Body of pancreas (tissue), 4 donors: ENCODE results near the gene IER5. TPM values are rescaled to one million over a fixed set of nuclear protein-coding genes. Genes with fewer than 3 reads are reported as not detected.
A peak's percentile ranks its signal among the peaks of the same experiment; 100 is the strongest.

ENCODE experiments used
- ATAC-seq: fragments of 150-250 bp; one replicate; pipeline ENCODE4 v1.9.1; 2016
- DNase-seq, 4 donors: peaks; one replicate each; pipeline ENCODE4 v3.0.0-alpha.2; 2019
- H3K27ac ChIP-seq, 4 donors: fragments of 200-600 bp; sonication (generic); 1 replicate in 3 of 4; 2 replicates in 1 of 4; pipeline versions ENCODE4 v1.5.1 to v1.6.1; 2016 to 2019; ENCODE audit warnings: mild to moderate bottlenecking in 1 of 4, mixed read lengths in 1 of 4, moderate library complexity in 1 of 4
- H3K27me3 ChIP-seq, 2 donors: fragments of 200-600 bp; sonication (generic); one replicate each; pipeline ENCODE4 v1.6.0; 2016; ENCODE audit warnings: mild to moderate bottlenecking in 1 of 2
- H3K36me3 ChIP-seq, 2 donors: fragments of 200-600 bp; sonication (generic); replicated peaks in 1 of 2; 2 replicates each; pipeline ENCODE4 v1.5.1; 2016; ENCODE audit warnings: low read depth in 2 of 2; ENCODE audit not compliant: insufficient read depth in 1 of 2
- H3K4me1 ChIP-seq: fragments of 200-600 bp; sonication (generic); one replicate; pipeline ENCODE4 v1.6.0; 2016
- H3K4me3 ChIP-seq, 2 donors: fragments of 200-600 bp; sonication (generic); 1 replicate in 1 of 2; 2 replicates in 1 of 2; pipeline ENCODE4 v1.5.1; 2016 to 2019
- H3K9me3 ChIP-seq, 3 donors: fragments of 200-600 bp; sonication (generic); 1 replicate in 2 of 3; 2 replicates in 1 of 3; pipeline ENCODE4 v1.5.1; 2016
- POLR2A ChIP-seq, 3 donors: fragments of 450-650 bp; IDR thresholded peaks; one replicate each; pipeline ENCODE4 v1.6.1; 2016; ENCODE audit warnings: antibody characterized with exemption in 3 of 3, mild to moderate bottlenecking in 2 of 3
- WGBS, 2 donors: methylation state at CpG; one replicate each; pipeline ENCODE4 v1.1.5; 2017; 5-methylcytosine and 5-hydroxymethylcytosine counted together
- intact Hi-C: fragments of 100-400 bp; cut with DNase I; formaldehyde crosslinking; loops from one replicate; pipeline ENCODE4 v1.15.1; 2023
- total RNA-seq, 2 donors: library from RNA; depleted of rRNA; stranded (reverse); fragments of >200 nt; gene quantifications; one replicate each; pipeline ENCODE4 v1.1.0, GENCODE V29; 2016
- TF ChIP-seq, protein P1 (sequence below), 7 experiments: fragments of 450-650 bp in 4 of 7; fragments of 200-600 bp in 3 of 7; sonication (generic) in 3 of 7; IDR thresholded peaks; one replicate each; pipeline ENCODE4 v1.5.1; 2016 to 2019; ENCODE audit warnings: antibody characterized with exemption in 7 of 7

IER5 gene
- total RNA-seq, 2 donors from 2014 or later = 6.6 to 6.7 TPM

DNA sequence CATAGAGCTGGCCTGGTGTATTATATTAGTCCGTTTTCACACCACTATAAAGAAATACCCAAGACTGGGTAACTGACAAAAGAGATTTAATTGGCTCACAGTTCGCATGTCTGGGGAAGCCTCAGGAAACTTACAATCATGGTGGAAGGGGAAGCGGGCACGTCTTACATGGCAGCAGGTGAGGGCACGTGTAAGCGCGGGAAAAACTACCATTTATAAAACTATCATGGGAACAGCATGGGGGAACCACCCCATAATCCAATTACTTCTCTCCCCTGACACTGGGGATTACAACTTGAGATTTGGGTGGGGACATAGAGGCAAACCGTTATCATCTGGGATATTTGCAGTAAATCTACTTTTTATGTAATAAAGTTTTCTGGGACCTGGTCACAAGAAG, 6.8 kb downstream of the IER5 start:
- no peak overlapping the region for H3K4me3 ChIP-seq
- H3K36me3 ChIP-seq = no peaks in the 10 kb centered on the region
- TF ChIP-seq POLR2A (IDR thresholded peaks at IDR 0.05) = no peak
- WGBS, 2 donors = 89 to 92% methylated on average over 8 of the region's 8 CpGs
- no peaks in the 10 kb centered on the region for H3K27me3 ChIP-seq
- no peak overlapping the region for H3K27ac ChIP-seq
- H3K4me1 ChIP-seq = peaks cover 22% of the 10 kb centered on the region
- intact Hi-C loops = no loop called here
- H3K9me3 ChIP-seq = no peaks in the 10 kb centered on the region
- no peak for DNase-seq
- no peak for ATAC-seq

DNA sequence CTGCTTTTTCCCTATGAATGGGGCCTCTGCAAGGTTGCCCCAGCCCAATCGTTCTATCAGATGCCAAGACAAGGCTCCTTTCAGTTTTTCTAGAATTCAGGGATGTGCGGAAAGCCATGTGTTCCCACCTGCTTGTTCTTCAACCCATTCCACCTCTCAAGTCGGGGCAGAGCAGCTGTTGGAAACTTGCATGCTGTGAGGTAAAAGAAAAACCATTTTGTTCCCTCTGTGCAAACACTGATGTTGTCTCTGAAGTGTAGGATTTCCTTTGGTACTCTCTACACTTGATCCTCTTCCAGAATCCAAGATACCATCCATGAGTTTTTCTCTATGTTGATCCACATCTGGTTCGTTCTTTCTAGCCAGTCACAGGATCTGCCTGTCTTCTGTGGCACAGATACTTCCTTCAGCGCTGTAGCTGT, 7.3 kb downstream of the IER5 start:
- 72 to 81% methylated on average over 5 of the region's 5 CpGs for WGBS, 2 donors
- Histone ChIP-seq H3K4me3 (no peak overlapping the region), H3K4me1 (peaks cover 17% of the 10 kb centered on the region), H3K9me3 (no peaks in the 10 kb centered on the region), H3K27ac (peak overlapping the region in 1 of 4 donors; percentile 48), H3K36me3 (no peaks in the 10 kb centered on the region), H3K27me3 (no peaks in the 10 kb centered on the region)
- intact Hi-C loops = no loop called here
- ATAC-seq = no peak
- no peak for DNase-seq
- TF ChIP-seq POLR2A (IDR thresholded peaks at IDR 0.05) = no peak
- TF ChIP-seq, protein P1, sequence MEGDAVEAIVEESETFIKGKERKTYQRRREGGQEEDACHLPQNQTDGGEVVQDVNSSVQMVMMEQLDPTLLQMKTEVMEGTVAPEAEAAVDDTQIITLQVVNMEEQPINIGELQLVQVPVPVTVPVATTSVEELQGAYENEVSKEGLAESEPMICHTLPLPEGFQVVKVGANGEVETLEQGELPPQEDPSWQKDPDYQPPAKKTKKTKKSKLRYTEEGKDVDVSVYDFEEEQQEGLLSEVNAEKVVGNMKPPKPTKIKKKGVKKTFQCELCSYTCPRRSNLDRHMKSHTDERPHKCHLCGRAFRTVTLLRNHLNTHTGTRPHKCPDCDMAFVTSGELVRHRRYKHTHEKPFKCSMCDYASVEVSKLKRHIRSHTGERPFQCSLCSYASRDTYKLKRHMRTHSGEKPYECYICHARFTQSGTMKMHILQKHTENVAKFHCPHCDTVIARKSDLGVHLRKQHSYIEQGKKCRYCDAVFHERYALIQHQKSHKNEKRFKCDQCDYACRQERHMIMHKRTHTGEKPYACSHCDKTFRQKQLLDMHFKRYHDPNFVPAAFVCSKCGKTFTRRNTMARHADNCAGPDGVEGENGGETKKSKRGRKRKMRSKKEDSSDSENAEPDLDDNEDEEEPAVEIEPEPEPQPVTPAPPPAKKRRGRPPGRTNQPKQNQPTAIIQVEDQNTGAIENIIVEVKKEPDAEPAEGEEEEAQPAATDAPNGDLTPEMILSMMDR (IDR thresholded peaks at IDR 0.05) = no peak

DNA sequence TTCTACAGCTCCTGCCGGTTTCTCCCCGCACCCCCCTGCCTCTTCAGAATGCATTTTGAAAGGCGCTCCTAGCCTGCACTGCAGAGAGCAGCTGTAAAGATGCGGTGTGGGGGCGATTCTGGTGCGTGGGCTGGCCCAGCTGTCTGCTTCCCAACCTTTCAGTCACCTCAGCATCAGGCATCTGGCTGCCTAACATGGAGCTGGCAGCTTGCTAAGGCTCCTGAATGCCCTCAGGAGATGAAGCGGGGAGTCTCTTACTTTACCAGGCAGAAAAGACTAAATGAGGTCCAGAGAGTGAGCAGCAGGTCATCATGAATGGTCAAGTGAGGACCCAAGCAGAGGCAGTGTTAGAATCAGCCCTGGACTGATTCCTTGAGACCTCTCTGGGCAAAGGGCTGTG, 8.7 kb downstream of the IER5 start:
- TF ChIP-seq, protein P1 (IDR thresholded peaks at IDR 0.05) = no peak
- no peak for TF ChIP-seq POLR2A (IDR thresholded peaks at IDR 0.05)
- no peak for ATAC-seq
- Histone ChIP-seq H3K36me3 (no peaks in the 10 kb centered on the region), H3K27ac (no peak overlapping the region), H3K4me3 (no peak overlapping the region), H3K27me3 (no peaks in the 10 kb centered on the region), H3K4me1 (peaks cover 4% of the 10 kb centered on the region), H3K9me3 (no peaks in the 10 kb centered on the region)
- 49 to 71% methylated on average over 6 to 7 of the region's 7 CpGs for WGBS, 2 donors
- DNase-seq = no peak
- intact Hi-C loops = no loop called here

DNA sequence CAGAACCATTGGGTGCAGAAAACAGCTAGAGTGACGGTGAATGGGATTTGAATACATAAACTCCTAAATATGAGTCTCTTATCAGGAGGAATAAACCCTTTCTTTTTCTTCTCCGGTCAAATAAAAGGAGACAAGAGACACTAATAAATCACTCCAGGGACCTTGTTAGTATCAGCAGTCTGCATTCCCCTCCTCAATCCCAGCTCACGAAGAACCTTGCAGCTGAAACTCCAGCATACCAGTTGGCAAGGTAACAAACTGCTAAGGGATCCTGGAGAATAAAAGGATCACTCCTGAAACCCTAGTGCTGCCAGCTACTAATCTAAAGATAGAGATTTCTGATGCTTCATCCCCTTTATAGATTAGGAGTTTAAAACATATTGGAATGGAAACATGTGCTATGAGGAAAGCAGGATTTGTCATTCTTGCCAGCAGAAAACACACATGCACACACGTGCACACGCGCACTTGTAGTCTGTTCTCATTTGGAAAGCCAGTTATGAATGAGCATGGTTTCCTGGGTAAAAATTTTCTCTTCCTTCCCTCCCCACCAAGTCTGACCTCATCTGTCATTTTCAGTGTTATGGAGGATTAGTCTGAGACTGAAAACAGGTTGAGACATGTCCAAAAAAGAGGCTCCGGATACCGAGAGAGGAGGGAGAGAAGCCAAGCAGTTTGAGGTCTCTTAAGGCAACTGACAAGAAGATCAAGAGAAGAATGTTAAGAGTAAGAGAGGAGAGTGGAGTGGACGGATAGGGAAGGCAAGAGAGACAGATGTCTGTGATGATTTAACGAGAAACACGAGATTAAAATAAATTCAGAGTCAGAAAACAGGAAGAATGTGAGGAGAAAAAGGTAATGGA, 10.9 kb downstream of the IER5 start:
- ATAC-seq (no peak), DNase-seq (no peak)
- 41 to 42% methylated on average over 11 of the region's 11 CpGs for WGBS, 2 donors
- H3K9me3 ChIP-seq = no peaks in the 10 kb centered on the region
- H3K36me3 ChIP-seq = no peaks in the 10 kb centered on the region
- H3K27me3 ChIP-seq = no peaks in the 10 kb centered on the region
- peaks cover 5% of the 10 kb centered on the region for H3K4me1 ChIP-seq
- no peak overlapping the region for H3K27ac ChIP-seq
- intact Hi-C loops = no loop called here
- TF ChIP-seq POLR2A (IDR thresholded peaks at IDR 0.05) = no peak
- TF ChIP-seq, protein P1 (IDR thresholded peaks at IDR 0.05) = no peak
- H3K4me3 ChIP-seq = no peak overlapping the region

DNA sequence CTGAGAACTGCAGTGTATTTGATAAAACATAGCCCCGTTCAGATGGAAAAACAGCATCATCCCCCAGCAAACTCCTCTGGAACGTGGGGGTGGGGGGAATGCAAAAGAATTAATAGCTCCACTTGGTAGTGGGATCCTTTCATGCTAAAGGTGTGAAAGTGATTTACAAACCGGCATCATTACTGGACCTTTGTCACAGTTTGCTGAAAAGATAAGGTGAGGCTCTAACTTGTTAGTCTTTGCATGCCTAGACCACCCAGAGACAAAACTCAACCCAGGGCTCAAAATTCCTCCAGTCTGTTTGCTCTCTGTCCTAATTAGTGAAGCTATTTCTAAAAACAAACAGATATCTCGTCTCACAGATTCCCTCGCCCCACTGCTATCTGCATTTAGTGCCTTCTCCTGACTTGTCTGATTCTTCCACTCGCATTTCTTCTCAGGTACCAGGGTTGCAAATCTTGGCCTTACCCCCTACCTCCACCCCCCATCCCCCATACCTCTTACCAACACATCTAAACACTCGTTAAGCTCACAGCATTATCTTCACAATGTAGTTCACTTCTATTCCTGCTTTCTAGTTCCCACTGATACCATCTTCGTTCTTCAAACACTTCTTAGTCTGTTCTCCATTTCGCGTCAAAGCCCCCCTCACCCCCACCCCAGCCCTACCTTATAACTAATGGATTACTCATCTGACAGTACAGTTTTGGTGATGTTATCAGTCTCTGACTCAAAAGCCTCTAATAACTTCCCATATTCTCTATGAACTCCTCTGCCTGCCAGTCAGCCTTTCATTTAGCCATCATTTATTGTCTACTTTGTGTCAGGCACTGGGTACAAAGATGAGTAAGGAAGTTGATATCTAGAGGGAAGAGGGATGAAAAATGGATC, 11.8 kb downstream of the IER5 start:
- ATAC-seq = no peak
- no peaks in the 10 kb centered on the region for H3K36me3 ChIP-seq
- no peak overlapping the region for H3K4me3 ChIP-seq
- WGBS, 2 donors = 31% methylated on average over 10 of the region's 10 CpGs
- H3K9me3 ChIP-seq = no peaks in the 10 kb centered on the region
- DNase-seq = no peak
- H3K27ac ChIP-seq = no peak overlapping the region
- TF ChIP-seq, protein P1 (IDR thresholded peaks at IDR 0.05) = no peak
- no peak for TF ChIP-seq POLR2A (IDR thresholded peaks at IDR 0.05)
- peaks cover 10% of the 10 kb centered on the region for H3K4me1 ChIP-seq
- intact Hi-C loops = no loop called here
- no peaks in the 10 kb centered on the region for H3K27me3 ChIP-seq
